K562 (cell line): ENCODE data around the gene MCAM. TPM values are rescaled to one million over a fixed set of nuclear protein-coding genes. Genes with fewer than 3 reads are reported as not detected.

Experiments used
- CBX8 ChIP-seq: fragments of 200-600 bp; sonication (generic); IDR thresholded peaks from 2 replicates; pipeline ENCODE4 v1.6.1; 2012; ENCODE audit warnings: borderline replicate concordance, mixed run types, low read depth, mild to moderate bottlenecking, moderate library complexity, mixed read lengths, low read length, control low read depth, inconsistent platforms; ENCODE audit not compliant: poor library complexity, severe bottlenecking; ENCODE audit errors: extremely low read depth
- CXXC5 ChIP-seq: fragments of 250-450 bp; sonication (Bioruptor Pico); IDR thresholded peaks from 2 replicates; pipeline ENCODE4 v1.8.0; 2022; ENCODE audit warnings: inconsistent platforms, mild to moderate bottlenecking, moderate library complexity
- E2F5 ChIP-seq: sonication (generic); formaldehyde crosslinking; IDR thresholded peaks from 2 replicates; pipeline ENCODE4 v1.8.0; 2022; ENCODE audit warnings: mild to moderate bottlenecking, missing genetic modification reagents
- HDAC8 ChIP-seq: fragments of 450-650 bp; IDR thresholded peaks from 2 replicates; pipeline ENCODE4 v1.6.1; 2016; ENCODE audit warnings: mild to moderate bottlenecking, missing genetic modification characterization, moderate library complexity, missing compliant biosample characterization
- HMGN3 ChIP-seq: IDR thresholded peaks from 2 replicates; pipeline ENCODE4 v1.6.1; 2011; ENCODE audit warnings: borderline replicate concordance, low read depth, mild to moderate bottlenecking, mixed read lengths, low read length; ENCODE audit not compliant: insufficient read length; ENCODE audit errors: extremely low read depth
- KLF10 ChIP-seq: fragments of 250-450 bp; sonication (Bioruptor Pico); IDR thresholded peaks from 2 replicates; pipeline ENCODE4 v1.6.1; 2021; ENCODE audit warnings: matching md5 sums
- MIER1 ChIP-seq: fragments of 450-650 bp; IDR thresholded peaks from 2 replicates; pipeline ENCODE4 v1.6.1; 2016; ENCODE audit warnings: antibody characterized with exemption, mild to moderate bottlenecking, low read depth
- NBN ChIP-seq: fragments of 450-650 bp; IDR thresholded peaks from 2 replicates; pipeline ENCODE4 v1.6.1; 2016; ENCODE audit warnings: low read depth, mild to moderate bottlenecking
- NCOA2 ChIP-seq, 2 experiments: fragments of 450-650 bp; IDR thresholded peaks; 2 replicates each; pipeline ENCODE4 v1.6.1; 2018; ENCODE audit warnings: mild to moderate bottlenecking in 2 of 2, moderate library complexity in 1 of 2; ENCODE audit not compliant: partially characterized antibody in 2 of 2
- PHB ChIP-seq: fragments of 250-450 bp; sonication (Bioruptor Pico); IDR thresholded peaks from 2 replicates; pipeline ENCODE4 v1.5.0; 2021
- POLR2G ChIP-seq: fragments of 200-400 bp; formaldehyde crosslinking; IDR thresholded peaks from 2 replicates; pipeline ENCODE4 v1.6.1; 2017; ENCODE audit warnings: low read depth, mild to moderate bottlenecking, antibody characterized with exemption, low read length, moderate library complexity
- RFX5 ChIP-seq: IDR thresholded peaks from 2 replicates; pipeline ENCODE4 v1.6.1; 2011; ENCODE audit warnings: low read depth, mild to moderate bottlenecking, improper control_type of control experiment, low read length
- SAP30 ChIP-seq: fragments of 200-600 bp; sonication (generic); IDR thresholded peaks from 2 replicates; pipeline ENCODE4 v1.6.1; 2012; ENCODE audit warnings: borderline replicate concordance, low read depth, mild to moderate bottlenecking, moderate library complexity, low read length, control low read depth, inconsistent platforms; ENCODE audit not compliant: insufficient read depth, poor library complexity, severe bottlenecking
- TRIM24 ChIP-seq, 2 experiments: fragments of 450-650 bp; IDR thresholded peaks; 2 replicates each; pipeline ENCODE4 v1.6.1; 2016
- VEZF1 ChIP-seq: fragments of 200-800 bp; sonication (Bioruptor generic); IDR thresholded peaks from 2 replicates; pipeline ENCODE4 v1.6.1; 2017; ENCODE audit warnings: missing genetic modification characterization, missing compliant biosample characterization
- XRCC3 ChIP-seq: fragments of 450-650 bp; IDR thresholded peaks from 2 replicates; pipeline ENCODE4 v1.6.1; 2017; ENCODE audit warnings: mild to moderate bottlenecking, moderate library complexity
- ZBTB8A ChIP-seq: fragments of 450-650 bp; IDR thresholded peaks from 2 replicates; pipeline ENCODE4 v1.6.1; 2018; ENCODE audit warnings: mild to moderate bottlenecking, moderate library complexity; ENCODE audit not compliant: partially characterized antibody
- polyA plus RNA-seq, 8 experiments: library from polyadenylated mRNA; depleted of rRNA in 4 of 8; stranded (reverse) in 5 of 8; unstranded in 3 of 8; fragments of >200 nt; fragmentation: Nextera tagmentation in 2 of 8; fragmentation: Illumina TruSeq in 1 of 8; extraction: Ambion mirVana in 2 of 8; extraction: Trizol in 1 of 8; gene quantifications; 2 replicates each; pipeline versions ENCODE4 v1.2.1 to v1.2.3, GENCODE V29; 2011 to 2014; ENCODE audit warnings: inconsistent platforms in 1 of 8, missing spikeins in 1 of 8
- total RNA-seq, 7 experiments: library from RNA; depleted of rRNA in 6 of 7; stranded (reverse); fragments of >200 nt in 6 of 7; fragmentation: Illumina TruSeq in 2 of 7; extraction: Trizol in 2 of 7; gene quantifications; 2 replicates each; pipeline versions ENCODE4 v1.2.1 to v1.2.3, GENCODE V29; 2011 to 2021; ENCODE audit warnings: low replicate concordance in 1 of 7
- TF ChIP-seq, protein P1 (sequence below): sonication (generic); formaldehyde crosslinking; IDR thresholded peaks from 2 replicates; pipeline ENCODE4 v1.8.0; 2022; ENCODE audit warnings: mild to moderate bottlenecking, low read depth, missing genetic modification reagents
- TF ChIP-seq, protein P2 (sequence below): IDR thresholded peaks from 3 replicates; pipeline ENCODE4 v1.6.1; 2011; ENCODE audit warnings: borderline replicate concordance, mild to moderate bottlenecking, moderate library complexity; ENCODE audit not compliant: insufficient read length; ENCODE audit errors: extremely low read depth
- TF ChIP-seq, protein P3 (sequence below): sonication (generic); formaldehyde crosslinking; IDR thresholded peaks from 2 replicates; pipeline ENCODE4 v1.9.0; 2022; ENCODE audit warnings: mild to moderate bottlenecking, missing genetic modification reagents

MCAM gene
- total and polyA plus RNA-seq, 9 of the 15 experiments (the other 6 are each of a cell fraction or from before 2014, with no cell fraction given), result 14.7 to 118 (median 53.6) TPM

GRCh38 chr11:119356349-119357031 lies 39.6 kb upstream of the MCAM start (continued):
- peak; percentile 67; the same call in 1 of the 2 replicates for TF ChIP-seq VEZF1
- no peak for TF ChIP-seq ZBTB8A
- TF ChIP-seq, protein P1, sequence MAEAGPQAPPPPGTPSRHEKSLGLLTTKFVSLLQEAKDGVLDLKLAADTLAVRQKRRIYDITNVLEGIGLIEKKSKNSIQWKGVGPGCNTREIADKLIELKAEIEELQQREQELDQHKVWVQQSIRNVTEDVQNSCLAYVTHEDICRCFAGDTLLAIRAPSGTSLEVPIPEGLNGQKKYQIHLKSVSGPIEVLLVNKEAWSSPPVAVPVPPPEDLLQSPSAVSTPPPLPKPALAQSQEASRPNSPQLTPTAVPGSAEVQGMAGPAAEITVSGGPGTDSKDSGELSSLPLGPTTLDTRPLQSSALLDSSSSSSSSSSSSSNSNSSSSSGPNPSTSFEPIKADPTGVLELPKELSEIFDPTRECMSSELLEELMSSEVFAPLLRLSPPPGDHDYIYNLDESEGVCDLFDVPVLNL, result 0 out of 2 replicates have a peak, but pooled peaks have one; percentile 30
- TF ChIP-seq PHB (CRISPR knock-in tag), result no peak
- no peak for TF ChIP-seq SAP30
- no peak for TF ChIP-seq CBX8
- no peak for TF ChIP-seq HDAC8 (tag)
- no peak for TF ChIP-seq NCOA2 (IDR thresholded peaks at IDR 0.05; ENCODE audit: partially characterized antibody in 2 of 2)
- TF ChIP-seq MIER1, result 0 out of 2 replicates have a peak, but pooled peaks have one; percentile 26
- TF ChIP-seq CXXC5 (CRISPR knock-in tag), result peak; percentile 73
- peak; percentile 39 for TF ChIP-seq POLR2G
- TF ChIP-seq KLF10, result no peak
- TF ChIP-seq HMGN3, result peak; percentile 10
- TF ChIP-seq E2F5 (CRISPR knock-in tag), result 0 out of 2 replicates have a peak, but pooled peaks have one; percentile 39
- TF ChIP-seq RFX5, result no peak
- TF ChIP-seq NBN, result peak; percentile 65; the same call in 1 of the 2 replicates
- TF ChIP-seq, protein P2, sequence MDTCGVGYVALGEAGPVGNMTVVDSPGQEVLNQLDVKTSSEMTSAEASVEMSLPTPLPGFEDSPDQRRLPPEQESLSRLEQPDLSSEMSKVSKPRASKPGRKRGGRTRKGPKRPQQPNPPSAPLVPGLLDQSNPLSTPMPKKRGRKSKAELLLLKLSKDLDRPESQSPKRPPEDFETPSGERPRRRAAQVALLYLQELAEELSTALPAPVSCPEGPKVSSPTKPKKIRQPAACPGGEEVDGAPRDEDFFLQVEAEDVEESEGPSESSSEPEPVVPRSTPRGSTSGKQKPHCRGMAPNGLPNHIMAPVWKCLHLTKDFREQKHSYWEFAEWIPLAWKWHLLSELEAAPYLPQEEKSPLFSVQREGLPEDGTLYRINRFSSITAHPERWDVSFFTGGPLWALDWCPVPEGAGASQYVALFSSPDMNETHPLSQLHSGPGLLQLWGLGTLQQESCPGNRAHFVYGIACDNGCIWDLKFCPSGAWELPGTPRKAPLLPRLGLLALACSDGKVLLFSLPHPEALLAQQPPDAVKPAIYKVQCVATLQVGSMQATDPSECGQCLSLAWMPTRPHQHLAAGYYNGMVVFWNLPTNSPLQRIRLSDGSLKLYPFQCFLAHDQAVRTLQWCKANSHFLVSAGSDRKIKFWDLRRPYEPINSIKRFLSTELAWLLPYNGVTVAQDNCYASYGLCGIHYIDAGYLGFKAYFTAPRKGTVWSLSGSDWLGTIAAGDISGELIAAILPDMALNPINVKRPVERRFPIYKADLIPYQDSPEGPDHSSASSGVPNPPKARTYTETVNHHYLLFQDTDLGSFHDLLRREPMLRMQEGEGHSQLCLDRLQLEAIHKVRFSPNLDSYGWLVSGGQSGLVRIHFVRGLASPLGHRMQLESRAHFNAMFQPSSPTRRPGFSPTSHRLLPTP, result no peak
- TF ChIP-seq, protein P3, sequence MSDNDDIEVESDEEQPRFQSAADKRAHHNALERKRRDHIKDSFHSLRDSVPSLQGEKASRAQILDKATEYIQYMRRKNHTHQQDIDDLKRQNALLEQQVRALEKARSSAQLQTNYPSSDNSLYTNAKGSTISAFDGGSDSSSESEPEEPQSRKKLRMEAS (CRISPR knock-in tag), result no peak
- TF ChIP-seq TRIM24 (IDR thresholded peaks at IDR 0.05), result no peak
- TF ChIP-seq XRCC3, result no peak
